SK-N-SH treated with all-trans-retinoic acid at 6 μM for 48 hours (cell line): Measurements from ENCODE around the gene SKI.

Experiments used
- ESRRG ChIP-seq: fragments of 250-450 bp; sonication (Bioruptor Pico); IDR thresholded peaks from 2 replicates; pipeline ENCODE4 v1.6.1; 2021; ENCODE audit warnings: mild to moderate bottlenecking
- TSHZ2 ChIP-seq: fragments of 250-450 bp; sonication (Bioruptor Pico); IDR thresholded peaks from 2 replicates; pipeline ENCODE4 v1.5.0; 2020; ENCODE audit warnings: mild to moderate bottlenecking, moderate library complexity
- ZC3H10 ChIP-seq: fragments of 250-450 bp; sonication (Bioruptor Pico); IDR thresholded peaks from 2 replicates; pipeline ENCODE4 v1.5.1; 2021; ENCODE audit warnings: mild to moderate bottlenecking, moderate library complexity
- ZFP30 ChIP-seq: fragments of 450-650 bp; formaldehyde crosslinking; IDR thresholded peaks from 2 replicates; pipeline ENCODE4 v1.5.0; 2022; ENCODE audit warnings: mild to moderate bottlenecking, moderate library complexity
- ZNF8 ChIP-seq: fragments of 450-650 bp; formaldehyde crosslinking; IDR thresholded peaks from 2 replicates; pipeline ENCODE4 v1.5.0; 2020; ENCODE audit warnings: mild to moderate bottlenecking, moderate library complexity
- TF ChIP-seq, protein P1 (sequence below): fragments of 250-450 bp; sonication (Bioruptor Pico); IDR thresholded peaks from 2 replicates; pipeline ENCODE4 v1.8.0; 2020; ENCODE audit warnings: mild to moderate bottlenecking, moderate library complexity, borderline replicate concordance

GRCh38 chr1:2304921-2305681, 77.0 kb downstream of the SKI start:
- TF ChIP-seq ZC3H10 (CRISPR knock-in tag) (no peak), ESRRG (CRISPR knock-in tag) (no peak), ZFP30 (CRISPR knock-in tag) (no peak), TSHZ2 (CRISPR knock-in tag) (no peak), ZNF8 (no peak)
- TF ChIP-seq, protein P1, sequence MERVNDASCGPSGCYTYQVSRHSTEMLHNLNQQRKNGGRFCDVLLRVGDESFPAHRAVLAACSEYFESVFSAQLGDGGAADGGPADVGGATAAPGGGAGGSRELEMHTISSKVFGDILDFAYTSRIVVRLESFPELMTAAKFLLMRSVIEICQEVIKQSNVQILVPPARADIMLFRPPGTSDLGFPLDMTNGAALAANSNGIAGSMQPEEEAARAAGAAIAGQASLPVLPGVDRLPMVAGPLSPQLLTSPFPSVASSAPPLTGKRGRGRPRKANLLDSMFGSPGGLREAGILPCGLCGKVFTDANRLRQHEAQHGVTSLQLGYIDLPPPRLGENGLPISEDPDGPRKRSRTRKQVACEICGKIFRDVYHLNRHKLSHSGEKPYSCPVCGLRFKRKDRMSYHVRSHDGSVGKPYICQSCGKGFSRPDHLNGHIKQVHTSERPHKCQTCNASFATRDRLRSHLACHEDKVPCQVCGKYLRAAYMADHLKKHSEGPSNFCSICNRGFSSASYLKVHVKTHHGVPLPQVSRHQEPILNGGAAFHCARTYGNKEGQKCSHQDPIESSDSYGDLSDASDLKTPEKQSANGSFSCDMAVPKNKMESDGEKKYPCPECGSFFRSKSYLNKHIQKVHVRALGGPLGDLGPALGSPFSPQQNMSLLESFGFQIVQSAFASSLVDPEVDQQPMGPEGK (CRISPR knock-in tag): no peak
